K562 (cell line): ENCODE results near the gene ANKRD27.

Experiments used
- JUND ChIP-seq, 2 experiments: IDR thresholded peaks; 2 replicates in 1 of 2; 3 replicates in 1 of 2; pipeline ENCODE4 v1.6.1; 2011; ENCODE audit warnings: borderline replicate concordance in 2 of 2, low read depth in 2 of 2, low read length in 2 of 2, improper control_type of control experiment in 1 of 2, missing biosample characterization in 1 of 2, missing genetic modification characterization in 1 of 2, missing genetic modification reagents in 1 of 2
- RHOXF2B ChIP-seq: fragments of 250-450 bp; sonication (Bioruptor Pico); conservative IDR thresholded peaks from 2 replicates; pipeline ENCODE4 v1.5.1; 2021
- TCFL5 ChIP-seq: fragments of 250-450 bp; sonication (Bioruptor Pico); conservative IDR thresholded peaks from 2 replicates; pipeline ENCODE4 v1.6.1; 2021; ENCODE audit warnings: mild to moderate bottlenecking, moderate library complexity, matching md5 sums
- ZNF740 ChIP-seq, 3 experiments: fragments of 200-800 bp in 1 of 3; sonication (Bioruptor generic) in 1 of 3; sonication (generic) in 1 of 3; formaldehyde crosslinking in 1 of 3; IDR thresholded peaks; 2 replicates each; pipeline versions ENCODE4 v1.6.1 to v1.8.0; 2016 to 2022; ENCODE audit warnings: mild to moderate bottlenecking in 2 of 3, missing compliant biosample characterization in 2 of 3, missing genetic modification characterization in 2 of 3, missing genetic modification reagents in 1 of 3

DNA sequence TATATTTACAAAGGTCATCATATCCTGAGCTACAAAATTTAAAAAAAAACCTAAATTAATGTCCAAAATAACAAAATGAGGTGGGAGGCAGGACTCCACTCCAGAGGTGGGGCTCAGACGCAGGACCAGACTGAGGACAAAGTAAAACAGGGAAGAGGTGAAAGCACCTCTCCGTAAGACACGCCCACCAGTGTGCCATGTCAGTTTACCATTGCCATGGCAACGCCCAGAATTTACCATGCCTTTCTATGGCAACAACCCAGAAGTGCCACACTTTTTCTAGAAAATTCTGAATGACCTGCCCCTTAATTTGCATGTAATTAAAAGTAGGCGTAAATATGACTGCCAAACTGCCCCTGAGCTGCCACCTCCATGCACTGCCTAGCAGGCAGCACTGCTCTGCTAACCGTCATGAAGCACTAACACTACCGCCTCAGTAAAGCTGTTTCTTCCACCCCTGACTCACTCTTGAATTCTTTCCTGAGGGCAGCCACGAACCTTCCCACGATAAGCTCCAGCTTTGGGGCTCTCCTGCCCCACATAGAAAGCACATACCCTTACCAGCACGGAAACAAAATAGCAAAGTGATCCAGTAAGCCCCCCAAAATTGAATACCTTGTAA, 116.3 kb downstream of the ANKRD27 start:
- TF ChIP-seq TCFL5 (CRISPR knock-in tag), result no peak
- no peak for TF ChIP-seq RHOXF2B (CRISPR knock-in tag)
- no peak for TF ChIP-seq ZNF740 (CRISPR knock-in tag; IDR thresholded peaks at IDR 0.05)
- TF ChIP-seq ZNF740 (tag; IDR thresholded peaks at IDR 0.05), result no peak
- no peak for TF ChIP-seq JUND (IDR thresholded peaks at IDR 0.05; ENCODE audit: borderline replicate concordance, low read depth, low read length)
- TF ChIP-seq JUND (tag; IDR thresholded peaks at IDR 0.05; ENCODE audit: borderline replicate concordance, low read depth, low read length), result no peak
